GM19452 (cell line): ENCODE measurements around the gene ZFP36L2.

ENCODE experiments used
- ATAC-seq: cut with Tn5 transposase; IDR thresholded peaks from one replicate; pipeline ENCODE4 v1.9.1; 2021; ENCODE audit not compliant: unreplicated experiment

Gene ZFP36L2

GRCh38 chr2:43248621-43249020 is 22.2 kb upstream of the ZFP36L2 start:
- ATAC-seq: no peak

- no peak for ATAC-seq
Observed at GRCh38 chr2:43246641-43247040, 20.2 kb upstream of the ZFP36L2 start.

DNA sequence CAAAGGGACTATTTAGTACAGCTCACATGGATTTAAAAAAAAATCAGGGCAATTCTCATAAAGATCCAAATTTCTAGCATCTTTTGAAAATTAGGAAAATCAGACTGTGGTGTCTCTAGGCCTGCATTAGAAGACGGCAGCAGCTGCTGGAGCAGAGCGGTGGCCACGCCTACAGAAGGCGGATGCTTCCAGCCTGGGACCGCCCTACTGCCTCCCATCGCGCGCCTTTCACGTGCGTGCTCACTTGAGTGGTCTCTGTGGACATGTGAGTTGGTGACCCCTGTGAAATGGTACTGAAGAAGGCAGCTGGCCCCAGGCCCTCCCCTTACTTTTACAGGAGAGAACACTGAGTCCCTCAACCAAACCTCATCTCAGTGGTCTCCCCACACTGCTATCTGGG is 15.2 kb upstream of the ZFP36L2 start:
- ATAC-seq: no peak

DNA sequence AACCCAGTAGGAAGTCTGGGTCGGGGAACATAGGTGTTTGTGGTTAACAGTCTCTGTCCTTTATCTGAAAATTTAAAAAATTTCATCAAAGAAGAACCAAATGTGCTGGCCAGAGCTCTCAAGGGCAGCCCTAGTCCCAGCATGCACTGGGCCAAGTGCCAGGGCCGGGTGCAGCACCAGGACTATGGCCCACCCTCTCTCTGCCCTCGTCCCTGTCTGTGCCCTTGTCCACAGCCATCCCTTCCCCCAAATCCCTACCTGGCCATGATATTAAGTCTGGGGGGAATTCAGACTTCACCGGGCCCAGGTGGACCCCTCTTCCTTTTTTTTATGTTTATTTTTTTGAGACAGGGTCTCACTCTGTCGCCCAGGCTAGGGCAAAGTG is 14.4 kb upstream of the ZFP36L2 start:
- no peak for ATAC-seq

- peak; percentile 63 for ATAC-seq
Observed at GRCh38 chr2:43239981-43240765, 13.8 kb upstream of the ZFP36L2 start.

DNA sequence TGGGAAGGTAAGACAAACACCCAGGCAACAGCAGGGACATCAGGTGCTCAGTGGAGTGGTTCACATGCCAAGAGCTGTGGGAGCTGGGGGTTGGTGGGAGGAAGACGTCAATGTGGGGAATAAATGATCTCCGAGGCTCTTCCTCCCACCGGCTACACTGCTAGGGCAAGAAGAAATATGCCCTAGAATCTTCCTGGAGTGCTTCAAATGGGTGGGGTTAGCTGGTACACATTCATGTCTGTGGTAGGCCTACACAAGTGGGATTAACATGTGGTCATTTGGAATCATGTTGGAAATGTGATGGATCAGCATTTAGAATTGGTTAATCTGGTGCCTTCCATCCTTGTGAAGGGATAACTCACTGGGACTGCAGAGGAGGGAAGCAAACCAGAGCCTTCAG is 12.4 kb upstream of the ZFP36L2 start:
- ATAC-seq: no peak

DNA sequence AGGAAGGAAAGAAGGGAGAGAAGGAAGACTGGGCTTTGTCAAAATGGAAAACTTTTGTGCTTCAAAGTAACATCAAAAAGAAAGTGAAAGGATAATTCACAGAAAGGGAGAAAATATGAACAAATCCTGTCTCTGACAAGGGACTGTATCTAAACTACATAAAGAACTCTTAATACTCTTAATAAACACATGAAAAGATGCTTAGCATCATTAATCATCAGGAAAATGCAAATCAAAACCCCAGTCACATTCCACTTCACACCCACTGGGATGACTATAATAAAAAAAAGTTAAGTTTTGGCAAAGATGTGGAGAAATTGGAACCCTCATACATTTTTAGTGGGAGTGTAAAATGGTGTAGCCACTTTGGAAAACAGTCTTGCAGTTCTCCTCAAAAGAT is 11.8 kb upstream of the ZFP36L2 start:
- no peak for ATAC-seq

- ATAC-seq: no peak
Observed at GRCh38 chr2:43233218-43234212, 7.1 kb upstream of the ZFP36L2 start.

DNA sequence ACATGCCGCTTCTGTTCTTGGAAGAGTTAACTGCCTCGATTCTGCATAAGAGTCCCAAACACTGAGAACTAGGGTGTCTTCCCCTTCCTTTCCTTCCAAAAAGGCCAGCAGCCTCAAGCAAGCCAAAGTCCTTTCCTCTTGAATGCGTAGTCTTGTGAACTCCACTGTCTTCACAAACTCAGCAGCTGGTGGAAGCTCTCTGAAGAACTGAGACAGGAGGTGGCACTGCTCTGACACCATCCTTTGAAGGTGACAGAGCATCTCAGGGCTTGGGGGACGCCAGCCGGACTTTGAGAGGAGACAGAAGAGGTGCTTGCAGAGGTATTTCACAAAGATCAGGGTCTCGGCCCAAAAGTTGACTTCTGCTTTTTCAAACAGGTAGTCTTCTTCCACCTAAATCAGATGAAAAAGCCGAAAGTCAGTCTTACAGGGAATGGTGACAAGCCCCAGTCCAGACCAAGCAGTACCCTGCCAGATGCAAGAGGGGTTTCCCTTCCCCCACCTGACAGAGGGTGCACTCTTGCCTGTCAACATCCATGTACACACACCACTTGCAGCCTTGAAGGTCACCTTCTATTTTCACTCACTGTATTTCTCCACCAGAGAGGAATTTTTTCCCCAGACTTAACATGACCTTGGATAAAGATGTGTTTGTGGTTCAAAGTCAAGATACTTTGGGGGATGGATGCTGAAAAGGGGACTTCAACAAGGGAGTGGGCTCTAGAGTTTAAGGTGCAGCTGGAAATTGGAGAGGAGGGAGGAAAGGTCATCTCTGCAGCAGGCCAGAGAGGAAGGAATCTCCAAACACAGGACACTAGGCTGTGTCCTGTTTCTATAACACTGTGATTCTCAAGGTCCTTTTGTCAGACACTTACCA is 4.8 kb upstream of the ZFP36L2 start:
- no peak for ATAC-seq

- no peak for ATAC-seq
Observed at GRCh38 chr2:43230351-43230885, 4.0 kb upstream of the ZFP36L2 start.

GRCh38 chr2:43228756-43229659 is 2.6 kb upstream of the ZFP36L2 start:
- ATAC-seq: no peak

GRCh38 chr2:43228321-43228751 is 1.9 kb upstream of the ZFP36L2 start:
- no peak for ATAC-seq

GRCh38 chr2:43227830-43228281 is 1.4 kb upstream of the ZFP36L2 start:
- ATAC-seq: no peak

DNA sequence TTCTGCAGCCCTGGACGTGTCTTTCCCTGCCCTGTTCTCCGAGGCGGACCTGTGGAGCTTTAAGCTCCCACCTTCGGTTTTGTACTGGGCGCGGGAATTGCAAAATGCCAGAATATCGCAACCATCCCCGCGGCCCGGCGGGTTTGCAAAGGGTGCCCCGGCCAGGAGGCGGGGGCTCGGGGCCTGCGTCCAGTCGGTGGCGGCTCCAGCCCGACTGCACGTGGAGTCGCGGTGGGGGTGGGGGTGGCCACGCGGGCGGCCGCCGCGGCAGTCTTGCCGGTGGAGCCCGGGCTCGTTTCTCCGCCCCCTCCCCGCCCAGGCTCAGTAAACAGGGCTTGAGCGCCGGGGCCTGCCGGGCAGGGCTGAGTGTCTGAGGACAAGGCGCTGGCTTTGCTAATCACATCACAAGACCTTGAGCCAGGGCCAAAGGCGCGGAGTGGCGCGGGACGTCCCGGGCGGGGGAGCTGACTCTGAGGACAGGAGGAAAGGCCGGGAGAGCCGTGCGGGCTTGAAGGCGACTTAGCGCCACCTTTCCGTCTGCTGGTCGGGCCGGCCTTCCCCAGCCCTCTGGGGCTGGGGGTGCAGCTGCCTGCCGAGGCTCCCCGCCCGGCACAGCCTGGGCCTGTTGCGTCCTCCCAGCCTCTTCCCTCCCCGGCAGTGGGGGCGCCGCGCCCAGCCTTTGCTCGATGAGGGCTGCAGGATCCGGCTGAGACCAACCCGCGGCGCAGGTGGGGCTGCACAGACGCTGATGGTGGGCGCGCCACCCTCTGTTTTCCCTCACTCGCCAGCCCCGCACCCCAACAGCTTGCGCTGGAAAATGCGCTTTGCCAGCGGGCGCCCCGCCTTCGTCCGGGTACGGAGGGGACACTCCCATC is 786 bp upstream of the ZFP36L2 start:
- ATAC-seq: peak; percentile 10

DNA sequence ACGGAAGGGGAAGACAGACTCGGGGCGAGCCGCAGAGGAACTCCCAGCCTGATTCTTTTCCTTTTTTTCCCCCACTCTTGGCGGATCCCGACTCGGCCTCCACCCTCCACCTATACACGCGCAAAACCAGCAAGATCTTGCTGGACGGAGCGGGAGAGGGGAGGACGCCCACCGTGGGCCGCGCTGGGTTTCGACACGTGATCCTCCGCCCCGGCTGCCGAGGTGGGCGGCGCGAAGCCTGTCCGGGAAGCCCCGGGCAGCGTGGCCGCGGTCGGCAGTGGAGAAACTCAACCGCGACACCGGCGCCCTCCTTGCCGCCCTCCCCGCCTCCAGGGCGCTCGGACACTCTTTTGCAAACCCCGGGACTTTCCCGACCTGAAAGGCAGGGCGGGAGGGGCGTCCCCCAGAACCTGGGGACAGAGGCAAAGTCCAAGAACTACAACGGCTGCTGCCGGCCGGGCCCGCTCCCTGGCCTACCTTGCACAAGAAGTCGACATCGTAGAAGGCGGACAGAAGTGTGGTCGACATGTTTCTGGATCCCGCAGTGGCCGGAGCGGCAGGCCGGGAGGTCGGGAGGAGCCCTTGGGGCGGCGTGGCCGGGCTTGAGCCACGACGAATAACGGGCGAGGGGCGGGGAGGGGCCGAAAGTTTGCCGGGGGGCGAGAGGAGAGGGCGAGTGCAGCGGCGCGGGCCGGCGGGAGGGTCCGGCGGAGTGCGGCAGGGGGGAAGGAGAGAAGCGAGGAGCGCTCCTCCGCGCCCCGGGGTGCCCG is 433 bp downstream of the ZFP36L2 start:
- ATAC-seq: peak; percentile 21

- no peak for ATAC-seq
Observed at GRCh38 chr2:43225093-43225787, 1.2 kb downstream of the ZFP36L2 start.

DNA sequence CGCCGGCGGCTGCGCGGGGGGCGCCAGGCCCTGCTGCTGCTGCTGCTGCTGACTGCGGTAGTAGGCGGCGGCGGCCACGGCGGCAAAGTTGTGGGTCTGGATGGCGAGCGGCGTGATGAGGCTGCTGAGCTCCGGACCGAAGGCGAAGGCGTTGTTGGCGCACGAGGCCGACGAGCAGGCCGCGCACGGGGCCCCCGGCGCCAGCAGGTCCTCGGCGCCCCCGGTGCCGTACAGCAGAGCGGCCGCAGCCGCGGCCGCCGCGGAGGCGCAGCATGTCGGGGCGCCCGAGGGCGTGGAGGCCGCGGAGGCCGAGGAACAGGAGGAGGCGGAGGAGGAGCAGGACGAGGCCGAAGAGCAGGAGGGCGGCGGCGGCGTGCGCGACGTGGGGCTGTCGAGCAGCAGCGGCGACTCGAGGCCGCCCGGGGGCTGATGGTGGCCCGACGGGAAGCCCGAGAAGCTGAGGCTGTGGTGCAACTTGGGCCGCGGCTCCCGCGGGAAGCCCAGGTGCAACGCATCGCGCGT is 1.8 kb downstream of the ZFP36L2 start:
- no peak for ATAC-seq
